ENCODE data around the gene TMC8.

GRCh38 chr17:78120537-78120936, 10.0 kb upstream of the TMC8 start:
- TF ChIP-seq, protein P1, sequence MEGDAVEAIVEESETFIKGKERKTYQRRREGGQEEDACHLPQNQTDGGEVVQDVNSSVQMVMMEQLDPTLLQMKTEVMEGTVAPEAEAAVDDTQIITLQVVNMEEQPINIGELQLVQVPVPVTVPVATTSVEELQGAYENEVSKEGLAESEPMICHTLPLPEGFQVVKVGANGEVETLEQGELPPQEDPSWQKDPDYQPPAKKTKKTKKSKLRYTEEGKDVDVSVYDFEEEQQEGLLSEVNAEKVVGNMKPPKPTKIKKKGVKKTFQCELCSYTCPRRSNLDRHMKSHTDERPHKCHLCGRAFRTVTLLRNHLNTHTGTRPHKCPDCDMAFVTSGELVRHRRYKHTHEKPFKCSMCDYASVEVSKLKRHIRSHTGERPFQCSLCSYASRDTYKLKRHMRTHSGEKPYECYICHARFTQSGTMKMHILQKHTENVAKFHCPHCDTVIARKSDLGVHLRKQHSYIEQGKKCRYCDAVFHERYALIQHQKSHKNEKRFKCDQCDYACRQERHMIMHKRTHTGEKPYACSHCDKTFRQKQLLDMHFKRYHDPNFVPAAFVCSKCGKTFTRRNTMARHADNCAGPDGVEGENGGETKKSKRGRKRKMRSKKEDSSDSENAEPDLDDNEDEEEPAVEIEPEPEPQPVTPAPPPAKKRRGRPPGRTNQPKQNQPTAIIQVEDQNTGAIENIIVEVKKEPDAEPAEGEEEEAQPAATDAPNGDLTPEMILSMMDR (IDR thresholded peaks at IDR 0.05) = no peak
- no peak for TF ChIP-seq POLR2A (IDR thresholded peaks at IDR 0.05)

All from upper lobe of left lung (tissue), 4 donors.